Measurements from ENCODE around the gene CACNA2D3. TPM values are rescaled to one million over a fixed set of nuclear protein-coding genes. Genes with fewer than 3 reads are reported as not detected.

CACNA2D3 gene
- total RNA-seq, 1 donor from 2014 or later: 0.70 TPM

GRCh38 chr3:54235998-54236397 lies 113.6 kb downstream of the CACNA2D3 start:
- FAIRE-seq: no peak
- peaks cover 3% of the 10 kb centered on the region for H3K27me3 ChIP-seq (ENCODE audit: insufficient read depth, low read length)
- H3K9me3 ChIP-seq (ENCODE audit: insufficient read depth, low read depth, low read length): no peaks in the 10 kb centered on the region
- H3K27ac Mint-ChIP-seq (ENCODE audit: unreplicated experiment): no peak overlapping the region
- no peaks in the 10 kb centered on the region for H3K4me1 ChIP-seq (ENCODE audit: insufficient read depth, low read length)
- no peak overlapping the region for H3K4me2 ChIP-seq (ENCODE audit: low read length)
- no peak overlapping the region for H3K4me3 Mint-ChIP-seq (ENCODE audit: unreplicated experiment)
- H3K27ac ChIP-seq (ENCODE audit: low read depth, low read length): no peak overlapping the region
- no peaks in the 10 kb centered on the region for H3K9me3 Mint-ChIP-seq (ENCODE audit: unreplicated experiment)
- TF ChIP-seq EZH2 (IDR thresholded peaks at IDR 0.05; ENCODE audit: insufficient read depth, low read length) (no peak), CTCF (IDR thresholded peaks at IDR 0.05; ENCODE audit: insufficient read depth, low read depth, low read length) (no peak)
- no peaks in the 10 kb centered on the region for H3K36me3 ChIP-seq (ENCODE audit: insufficient read depth, low read length)
- H3K36me3 Mint-ChIP-seq (ENCODE audit: low read depth, unreplicated experiment): no peaks in the 10 kb centered on the region
- no peak for DNase-seq (ENCODE audit: low read depth)
- no peaks in the 10 kb centered on the region for H4K20me1 ChIP-seq (ENCODE audit: insufficient read depth, low read length)
- H3K4me1 Mint-ChIP-seq (ENCODE audit: low read depth, unreplicated experiment): no peaks in the 10 kb centered on the region
- H3K9ac ChIP-seq (ENCODE audit: low read length): no peak overlapping the region
- no peaks in the 10 kb centered on the region for H3K27me3 Mint-ChIP-seq (ENCODE audit: low read depth, unreplicated experiment)
- H3K79me2 ChIP-seq (ENCODE audit: insufficient read depth, low read length): no peaks in the 10 kb centered on the region
- no peak overlapping the region for H3K4me3 ChIP-seq (ENCODE audit: insufficient read depth, low read depth, low read length)
- no peak overlapping the region for H2AFZ ChIP-seq (ENCODE audit: low read depth, low read length)

GRCh38 chr3:54237109-54237508 lies 114.8 kb downstream of the CACNA2D3 start:
- Mint-ChIP-seq H3K27ac (ENCODE audit: unreplicated experiment) (no peak overlapping the region), H3K27me3 (ENCODE audit: low read depth, unreplicated experiment) (no peaks in the 10 kb centered on the region), H3K4me3 (ENCODE audit: unreplicated experiment) (no peak overlapping the region), H3K9me3 (ENCODE audit: unreplicated experiment) (no peaks in the 10 kb centered on the region), H3K36me3 (ENCODE audit: low read depth, unreplicated experiment) (no peaks in the 10 kb centered on the region), H3K4me1 (ENCODE audit: low read depth, unreplicated experiment) (no peaks in the 10 kb centered on the region)
- no peaks in the 10 kb centered on the region for H3K9me3 ChIP-seq (ENCODE audit: insufficient read depth, low read depth, low read length)
- TF ChIP-seq CTCF (IDR thresholded peaks at IDR 0.05; ENCODE audit: insufficient read depth, low read depth, low read length): no peak
- no peak for TF ChIP-seq EZH2 (IDR thresholded peaks at IDR 0.05; ENCODE audit: insufficient read depth, low read length)
- H3K27me3 ChIP-seq (ENCODE audit: insufficient read depth, low read length): peaks cover 3% of the 10 kb centered on the region
- H3K4me2 ChIP-seq (ENCODE audit: low read length): no peak overlapping the region
- FAIRE-seq (no peak), DNase-seq (ENCODE audit: low read depth) (no peak)
- H3K79me2 ChIP-seq (ENCODE audit: insufficient read depth, low read length): no peaks in the 10 kb centered on the region
- H3K27ac ChIP-seq (ENCODE audit: low read depth, low read length): no peak overlapping the region
- H4K20me1 ChIP-seq (ENCODE audit: insufficient read depth, low read length): no peaks in the 10 kb centered on the region
- H3K9ac ChIP-seq (ENCODE audit: low read length): no peak overlapping the region
- H2AFZ ChIP-seq (ENCODE audit: low read depth, low read length): no peak overlapping the region
- H3K36me3 ChIP-seq (ENCODE audit: insufficient read depth, low read length): no peaks in the 10 kb centered on the region
- no peak overlapping the region for H3K4me3 ChIP-seq (ENCODE audit: insufficient read depth, low read depth, low read length)
- no peaks in the 10 kb centered on the region for H3K4me1 ChIP-seq (ENCODE audit: insufficient read depth, low read length)

- H3K9ac ChIP-seq (ENCODE audit: low read length): no peak overlapping the region
- no peak for TF ChIP-seq EZH2 (IDR thresholded peaks at IDR 0.05; ENCODE audit: insufficient read depth, low read length)
- no peak for TF ChIP-seq CTCF (IDR thresholded peaks at IDR 0.05; ENCODE audit: insufficient read depth, low read depth, low read length)
- DNase-seq (ENCODE audit: low read depth) (no peak), FAIRE-seq (no peak)
- H2AFZ ChIP-seq (ENCODE audit: low read depth, low read length): no peak overlapping the region
- Mint-ChIP-seq H3K27ac (ENCODE audit: unreplicated experiment) (no peak overlapping the region), H3K4me1 (ENCODE audit: low read depth, unreplicated experiment) (no peaks in the 10 kb centered on the region), H3K27me3 (ENCODE audit: low read depth, unreplicated experiment) (no peaks in the 10 kb centered on the region), H3K36me3 (ENCODE audit: low read depth, unreplicated experiment) (no peaks in the 10 kb centered on the region), H3K9me3 (ENCODE audit: unreplicated experiment) (no peaks in the 10 kb centered on the region), H3K4me3 (ENCODE audit: unreplicated experiment) (no peak overlapping the region)
- no peaks in the 10 kb centered on the region for H3K36me3 ChIP-seq (ENCODE audit: insufficient read depth, low read length)
- H3K9me3 ChIP-seq (ENCODE audit: insufficient read depth, low read depth, low read length): no peaks in the 10 kb centered on the region
- H3K79me2 ChIP-seq (ENCODE audit: insufficient read depth, low read length): no peaks in the 10 kb centered on the region
- H3K4me2 ChIP-seq (ENCODE audit: low read length): no peak overlapping the region
- no peak overlapping the region for H3K27ac ChIP-seq (ENCODE audit: low read depth, low read length)
- no peak overlapping the region for H3K4me3 ChIP-seq (ENCODE audit: insufficient read depth, low read depth, low read length)
- no peaks in the 10 kb centered on the region for H4K20me1 ChIP-seq (ENCODE audit: insufficient read depth, low read length)
- H3K27me3 ChIP-seq (ENCODE audit: insufficient read depth, low read length): peaks cover 3% of the 10 kb centered on the region
- no peaks in the 10 kb centered on the region for H3K4me1 ChIP-seq (ENCODE audit: insufficient read depth, low read length)
These were observed 115.6 kb downstream of the CACNA2D3 start for GRCh38 chr3:54237788-54238502.
